IMR-90 (cell line): ENCODE measurements around the gene NCOR1. TPM values are rescaled to one million over a fixed set of nuclear protein-coding genes. Genes with fewer than 3 reads are reported as not detected.

Experiments used
- ATAC-seq: fragments of 200-7000 bp; cut with Tn5 transposase; 2 replicates; pipeline ENCODE4 v1.9.1; 2020; ENCODE audit warnings: low read depth, mild to moderate bottlenecking, moderate library complexity
- BruUV-seq: library from RNA; stranded (reverse); fragments of 400-500 nt; replicated peaks from 2 replicates; lab custom pipeline; 2021; lab: Mats Ljungman, UMichigan
- CTCF ChIA-PET: fragments of 300-600 bp; formaldehyde crosslinking; extraction: SDS; loops from one replicate; lab custom pipeline; 2021; ENCODE audit warnings: antibody characterized with exemption; lab: Yijun Ruan, JAX
- POLR2A ChIA-PET: fragments of 300-600 bp; sonication (Branson Sonifier 250); formaldehyde crosslinking; loops from one replicate; lab custom pipeline; 2022; ENCODE audit warnings: antibody characterized with exemption; ENCODE audit not compliant: unreplicated experiment; lab: Charles Lee
- DNase-seq: peaks from one replicate; pipeline ENCODE4 v3.0.0; 2013
- H2AFZ ChIP-seq: replicated peaks from 2 replicates; pipeline ENCODE3; 2013; ENCODE audit warnings: low read length, mild to moderate bottlenecking; ENCODE audit not compliant: poor library complexity
- H2AK5ac ChIP-seq: 2 replicates; pipeline ENCODE4 v1.6.1; 2013; ENCODE audit warnings: low read depth, low read length, inconsistent platforms
- H2AK9ac ChIP-seq: replicated peaks from 2 replicates; pipeline ENCODE3; 2013; ENCODE audit warnings: mild to moderate bottlenecking, low read depth, low read length, moderate library complexity; ENCODE audit not compliant: poor library complexity
- H2BK120ac ChIP-seq: 2 replicates; pipeline ENCODE4 v1.6.1; 2013; ENCODE audit warnings: low read depth, low read length, inconsistent platforms
- H2BK15ac ChIP-seq: 3 replicates; pipeline ENCODE4 v1.6.1; 2013; ENCODE audit warnings: low read depth, low read length, inconsistent platforms
- H2BK20ac ChIP-seq: 2 replicates; pipeline ENCODE4 v1.6.1; 2013; ENCODE audit warnings: low read depth, mild to moderate bottlenecking, inconsistent platforms, low read length, moderate library complexity
- H2BK5ac ChIP-seq: 2 replicates; pipeline ENCODE4 v1.6.1; 2013; ENCODE audit warnings: mild to moderate bottlenecking, low read depth, low read length, inconsistent platforms; ENCODE audit not compliant: poor library complexity, severe bottlenecking
- H3K14ac ChIP-seq: replicated peaks from 2 replicates; pipeline ENCODE4 v1.6.1; 2013; ENCODE audit warnings: low read depth, low read length, inconsistent platforms
- H3K18ac ChIP-seq: 2 replicates; pipeline ENCODE4 v1.6.1; 2013; ENCODE audit warnings: low read depth, low read length, control low read depth
- H3K23ac ChIP-seq: 2 replicates; pipeline ENCODE4 v1.6.1; 2013; ENCODE audit warnings: low read depth, low read length, inconsistent platforms
- H3K27ac ChIP-seq: 2 replicates; pipeline ENCODE4 v1.5.1; 2013; ENCODE audit warnings: mild to moderate bottlenecking, control low read depth, low read length; ENCODE audit not compliant: insufficient read depth
- H3K27me3 ChIP-seq: 2 replicates; pipeline ENCODE4 v1.6.1; 2013; ENCODE audit warnings: low read length; ENCODE audit not compliant: control insufficient read depth, insufficient read depth
- H3K36me3 ChIP-seq: 2 replicates; pipeline ENCODE4 v1.6.1; 2013; ENCODE audit warnings: low read length, mixed read lengths; ENCODE audit not compliant: control insufficient read depth, insufficient read depth
- H3K4ac ChIP-seq: 2 replicates; pipeline ENCODE4 v1.6.1; 2013; ENCODE audit warnings: low read depth, low read length, inconsistent platforms
- H3K4me1 ChIP-seq: 2 replicates; pipeline ENCODE4 v1.6.1; 2013; ENCODE audit warnings: low read length, mixed read lengths; ENCODE audit not compliant: control insufficient read depth, insufficient read depth
- H3K4me2 ChIP-seq: 2 replicates; pipeline ENCODE4 v1.6.1; 2013; ENCODE audit warnings: low read depth, mild to moderate bottlenecking, control low read depth, low read length, moderate library complexity
- H3K4me3 ChIP-seq: 2 replicates; pipeline ENCODE4 v1.5.1; 2013; ENCODE audit warnings: low read depth, mild to moderate bottlenecking, control low read depth, low read length, moderate library complexity; ENCODE audit not compliant: insufficient read depth
- H3K56ac ChIP-seq: 2 replicates; pipeline ENCODE4 v1.6.1; 2013; ENCODE audit warnings: low read length, inconsistent platforms; ENCODE audit not compliant: insufficient read depth; ENCODE audit errors: extremely low read depth
- H3K79me1 ChIP-seq, 2 experiments: 2 replicates each; pipeline ENCODE4 v1.6.1; 2013; ENCODE audit warnings: low read length in 2 of 2, inconsistent platforms in 1 of 2, low read depth in 1 of 2
- H3K9ac ChIP-seq: 2 replicates; pipeline ENCODE4 v1.6.1; 2013; ENCODE audit warnings: low read depth, low read length, control low read depth
- H3K9me1 ChIP-seq: 2 replicates; pipeline ENCODE4 v1.6.1; 2013; ENCODE audit warnings: low read length, inconsistent platforms; ENCODE audit not compliant: insufficient read depth
- H3K9me3 ChIP-seq: 2 replicates; pipeline ENCODE4 v1.6.1; 2013; ENCODE audit warnings: low read length; ENCODE audit not compliant: control insufficient read depth, insufficient read depth
- H4K20me1 ChIP-seq: 2 replicates; pipeline ENCODE4 v1.6.1; 2013; ENCODE audit warnings: low read length, inconsistent platforms; ENCODE audit not compliant: insufficient read depth
- H4K5ac ChIP-seq: 2 replicates; pipeline ENCODE4 v1.6.1; 2013; ENCODE audit warnings: mild to moderate bottlenecking, low read depth, low read length, control low read depth
- H4K8ac ChIP-seq, 2 experiments: 2 replicates each; pipeline ENCODE4 v1.6.1; 2013; ENCODE audit warnings: low read depth in 2 of 2, low read length in 2 of 2, control low read depth in 1 of 2, inconsistent platforms in 1 of 2
- H4K91ac ChIP-seq: 2 replicates; pipeline ENCODE4 v1.6.1; 2013; ENCODE audit warnings: low read depth, low read length, inconsistent platforms; ENCODE audit not compliant: insufficient read depth
- CEBPB ChIP-seq: IDR thresholded peaks from 2 replicates; pipeline ENCODE4 v1.6.1; 2012; ENCODE audit warnings: low read depth, low read length, improper control_type of control experiment
- FOS ChIP-seq: fragments of 150-350 bp; IDR thresholded peaks from 2 replicates; pipeline ENCODE4 v1.6.1; 2016; ENCODE audit warnings: low read depth, low read length
- MAFK ChIP-seq: IDR thresholded peaks from 2 replicates; pipeline ENCODE4 v1.6.1; 2012; ENCODE audit warnings: low read depth, low read length, improper control_type of control experiment
- MAZ ChIP-seq: IDR thresholded peaks from 2 replicates; pipeline ENCODE4 v1.6.1; 2012; ENCODE audit warnings: low read depth, mild to moderate bottlenecking, low read length, improper control_type of control experiment, moderate library complexity, borderline replicate concordance
- MXI1 ChIP-seq: IDR thresholded peaks from 2 replicates; pipeline ENCODE4 v1.6.1; 2012; ENCODE audit warnings: low read depth, mild to moderate bottlenecking, low read length, moderate library complexity, borderline replicate concordance
- POLR2A ChIP-seq: IDR thresholded peaks from 2 replicates; pipeline ENCODE4 v1.6.1; 2012; ENCODE audit warnings: mild to moderate bottlenecking, low read depth, low read length
- RCOR1 ChIP-seq: IDR thresholded peaks from 2 replicates; pipeline ENCODE4 v1.6.1; 2012; ENCODE audit warnings: mild to moderate bottlenecking, low read length, improper control_type of control experiment; ENCODE audit not compliant: insufficient replicate concordance
- SMC3 ChIP-seq: fragments of 150-350 bp; IDR thresholded peaks from 2 replicates; pipeline ENCODE4 v1.6.1; 2016; ENCODE audit warnings: low read depth, mild to moderate bottlenecking, antibody characterized with exemption, low read length, moderate library complexity
- WGBS, 2 experiments: methylation state at CpG; one replicate each; pipeline versions ENCODE4 v1.1.5 to v1.1.7; 2013; ENCODE audit warnings: missing lambda C conversion rate in 2 of 2; ENCODE audit not compliant: insufficient read length in 1 of 2; ENCODE audit errors: extremely low coverage in 2 of 2; 5-methylcytosine and 5-hydroxymethylcytosine counted together
- dilution Hi-C: fragments of 300-500 bp; cut with HindIII; formaldehyde crosslinking; loops from one replicate; pipeline ENCODE4 v1.14.3; 2018; ENCODE audit warnings: low sequenced_read_pairs; ENCODE audit not compliant: unreplicated experiment
- in situ Hi-C: fragments of 300-500 bp; cut with MboI; formaldehyde crosslinking; loops from 3 replicates; pipeline ENCODE4 v1.14.3; 2019; ENCODE audit warnings: low sequenced_read_pairs, inconsistent platforms, mixed read lengths
- intact Hi-C: fragments of 100-400 bp; cut with micrococcal nuclease; formaldehyde crosslinking; loops from 2 replicates; pipeline ENCODE4 v1.10.0; 2022
- polyA plus RNA-seq, 3 experiments: library from polyadenylated mRNA; depleted of rRNA; stranded (reverse); fragments of >200 nt; gene quantifications; 2 replicates each; pipeline ENCODE4 v1.2.3, GENCODE V29; 2012; ENCODE audit warnings: low replicate concordance in 1 of 3
- total RNA-seq: library from RNA; depleted of rRNA; stranded (reverse); fragments of >200 nt; gene quantifications from 2 replicates; pipeline ENCODE4 v1.2.3, GENCODE V29; 2012
- TF ChIP-seq, protein P1 (sequence below): fragments of 150-350 bp; IDR thresholded peaks from 2 replicates; pipeline ENCODE4 v1.6.1; 2017; ENCODE audit warnings: mild to moderate bottlenecking, antibody characterized with exemption, low read length, low read depth
- TF ChIP-seq, protein P2 (sequence below): fragments of 150-350 bp; IDR thresholded peaks from 2 replicates; pipeline ENCODE4 v1.6.1; 2016; ENCODE audit warnings: low read depth, mild to moderate bottlenecking, low read length, moderate library complexity, borderline replicate concordance

The NCOR1 gene
- total and polyA plus RNA-seq, 2 of the 4 experiments (the other 2 are of a cell fraction): 54.5 to 80.3 TPM

- ChIA-PET POLR2A (no interaction called here), CTCF (no interaction called here)
- Histone ChIP-seq H3K27me3 (no peaks in the 10 kb centered on the region), H4K8ac (no peak overlapping the region), H3K4ac (no peak overlapping the region), H3K14ac (no peak overlapping the region), H3K9me3 (no peaks in the 10 kb centered on the region), H3K4me3 (no peak overlapping the region), H2BK5ac (no peak overlapping the region), H3K23ac (no peak overlapping the region), H2AFZ (no peak overlapping the region), H3K56ac (no peak overlapping the region), H2BK15ac (no peak overlapping the region), H3K79me1 (peaks cover 18 to 50% of the 10 kb centered on the region in 2 experiments), H2AK9ac (no peak overlapping the region), H4K5ac (no peak overlapping the region), H3K9ac (no peak overlapping the region), H2BK120ac (no peak overlapping the region), H3K18ac (no peak overlapping the region), H4K91ac (no peak overlapping the region), H2AK5ac (no peak overlapping the region), H3K27ac (no peak overlapping the region), H3K4me2 (no peak overlapping the region), H2BK20ac (no peak overlapping the region), H3K36me3 (peaks cover 33% of the 10 kb centered on the region), H4K20me1 (no peaks in the 10 kb centered on the region; the same call in 1 of the 2 replicates), H3K4me1 (peaks cover 3% of the 10 kb centered on the region), H3K9me1 (peaks cover 9% of the 10 kb centered on the region)
- dilution Hi-C loops (no loop called here), intact Hi-C loops (no loop called here), in situ Hi-C loops (no loop called here)
- ATAC-seq (0 out of 2 replicates have a peak, but pooled peaks have one; percentile 28), DNase-seq (no peak)
- TF ChIP-seq MAFK (no peak), RCOR1 (no peak), SMC3 (no peak), CEBPB (no peak), MAZ (no peak), POLR2A (no peak), FOS (no peak), MXI1 (no peak)
- TF ChIP-seq, protein P1, sequence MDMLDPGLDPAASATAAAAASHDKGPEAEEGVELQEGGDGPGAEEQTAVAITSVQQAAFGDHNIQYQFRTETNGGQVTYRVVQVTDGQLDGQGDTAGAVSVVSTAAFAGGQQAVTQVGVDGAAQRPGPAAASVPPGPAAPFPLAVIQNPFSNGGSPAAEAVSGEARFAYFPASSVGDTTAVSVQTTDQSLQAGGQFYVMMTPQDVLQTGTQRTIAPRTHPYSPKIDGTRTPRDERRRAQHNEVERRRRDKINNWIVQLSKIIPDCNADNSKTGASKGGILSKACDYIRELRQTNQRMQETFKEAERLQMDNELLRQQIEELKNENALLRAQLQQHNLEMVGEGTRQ: no peak
- TF ChIP-seq, protein P2, sequence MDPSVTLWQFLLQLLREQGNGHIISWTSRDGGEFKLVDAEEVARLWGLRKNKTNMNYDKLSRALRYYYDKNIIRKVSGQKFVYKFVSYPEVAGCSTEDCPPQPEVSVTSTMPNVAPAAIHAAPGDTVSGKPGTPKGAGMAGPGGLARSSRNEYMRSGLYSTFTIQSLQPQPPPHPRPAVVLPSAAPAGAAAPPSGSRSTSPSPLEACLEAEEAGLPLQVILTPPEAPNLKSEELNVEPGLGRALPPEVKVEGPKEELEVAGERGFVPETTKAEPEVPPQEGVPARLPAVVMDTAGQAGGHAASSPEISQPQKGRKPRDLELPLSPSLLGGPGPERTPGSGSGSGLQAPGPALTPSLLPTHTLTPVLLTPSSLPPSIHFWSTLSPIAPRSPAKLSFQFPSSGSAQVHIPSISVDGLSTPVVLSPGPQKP: no peak
- no CpG with 5 or more reads among the region's 3 CpGs for WGBS, 2 experiments
- BruUV-seq: no TSS peak
Observed at GRCh38 chr17:16007439-16007838, 207.9 kb downstream of the NCOR1 start.
